DMS153 treated with DMSO at 0.1 percent for 48 hours (cell line): ENCODE data around the gene GLT6D1.

Experiments
- DNase-seq: peaks from one replicate; lab custom pipeline; 2025; ENCODE audit not compliant: unreplicated experiment; lab: John Stamatoyannopoulos, UW

Gene GLT6D1

DNA sequence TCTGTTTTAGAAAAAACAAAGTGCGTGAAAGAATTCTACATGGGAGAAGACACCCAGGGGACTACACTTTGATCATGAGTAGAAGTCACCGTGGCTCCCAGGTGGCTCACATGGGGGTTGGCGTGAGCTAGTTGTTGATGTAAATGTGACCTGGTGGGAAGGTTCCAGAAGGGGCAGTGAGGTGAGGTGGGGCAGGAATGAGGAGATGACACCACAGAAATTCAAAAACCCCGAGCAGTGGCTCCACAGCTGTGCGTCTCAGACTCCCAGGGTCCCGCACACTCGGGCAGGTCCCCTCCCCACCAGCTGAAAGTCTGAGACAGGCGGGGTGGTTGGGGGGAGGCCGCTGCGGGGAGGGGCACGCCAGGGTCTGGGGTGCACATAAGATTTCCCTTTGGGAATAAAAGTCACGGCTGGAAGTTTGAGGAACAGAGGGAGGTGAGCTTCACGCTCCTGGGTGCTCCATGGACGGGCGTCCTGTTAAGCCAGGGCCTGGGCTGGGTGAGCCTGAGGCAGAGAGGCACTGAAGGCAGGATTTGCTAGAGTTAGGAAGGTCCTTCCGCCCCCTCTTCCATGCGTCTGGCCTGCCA is 29.9 kb downstream of the GLT6D1 start:
- no peak for DNase-seq

DNA sequence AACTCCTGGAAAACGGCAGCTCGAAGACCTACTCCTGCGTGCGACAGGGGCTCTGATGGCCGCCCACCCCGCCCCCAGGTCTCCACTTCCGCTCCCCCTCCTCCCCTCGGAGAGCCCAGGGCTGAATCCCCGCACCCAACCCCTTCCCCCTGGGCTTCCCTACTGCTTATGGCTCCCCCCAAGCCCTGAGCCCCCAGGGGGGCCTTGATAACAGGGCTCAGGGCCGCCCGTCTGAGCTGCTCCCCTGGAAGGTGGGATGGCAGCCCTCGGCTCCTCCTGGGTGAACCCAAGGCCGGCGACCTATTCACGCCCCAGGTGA is 30.4 kb downstream of the GLT6D1 start:
- DNase-seq: no peak

DNA sequence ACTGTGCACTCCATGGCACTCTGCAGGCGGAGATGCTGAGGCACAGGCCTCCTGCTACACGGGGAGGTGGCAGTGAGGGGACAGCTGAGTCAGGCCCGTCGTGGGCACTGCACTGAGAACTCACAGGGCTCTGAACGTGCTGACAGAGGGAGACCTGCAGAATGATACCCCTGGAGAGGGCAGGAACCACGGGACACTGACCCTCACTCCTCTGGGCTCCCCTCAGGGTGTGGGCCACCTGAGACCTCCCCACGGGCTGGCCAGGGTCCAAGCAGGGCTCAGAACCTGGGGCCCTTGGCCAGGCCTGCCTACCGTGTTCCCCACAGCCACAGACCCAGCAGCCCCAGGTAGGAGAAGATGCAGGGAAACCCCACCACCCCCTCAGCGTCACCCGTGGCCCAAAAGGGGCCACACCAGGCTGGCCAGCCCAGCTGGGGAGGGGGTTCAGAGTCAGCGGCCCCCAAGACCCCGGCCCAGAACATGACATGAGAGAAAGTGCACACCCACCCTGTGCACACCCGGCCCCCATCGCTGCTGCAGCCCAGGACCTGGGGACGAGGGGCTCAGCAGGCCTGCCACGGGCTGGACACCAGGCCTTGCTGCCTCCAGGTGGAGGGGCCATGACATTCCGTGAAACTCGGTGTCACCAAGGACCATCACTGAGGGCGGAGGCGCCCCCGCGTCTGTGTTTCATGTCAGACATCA is 30.9 kb downstream of the GLT6D1 start:
- no peak for DNase-seq

DNA sequence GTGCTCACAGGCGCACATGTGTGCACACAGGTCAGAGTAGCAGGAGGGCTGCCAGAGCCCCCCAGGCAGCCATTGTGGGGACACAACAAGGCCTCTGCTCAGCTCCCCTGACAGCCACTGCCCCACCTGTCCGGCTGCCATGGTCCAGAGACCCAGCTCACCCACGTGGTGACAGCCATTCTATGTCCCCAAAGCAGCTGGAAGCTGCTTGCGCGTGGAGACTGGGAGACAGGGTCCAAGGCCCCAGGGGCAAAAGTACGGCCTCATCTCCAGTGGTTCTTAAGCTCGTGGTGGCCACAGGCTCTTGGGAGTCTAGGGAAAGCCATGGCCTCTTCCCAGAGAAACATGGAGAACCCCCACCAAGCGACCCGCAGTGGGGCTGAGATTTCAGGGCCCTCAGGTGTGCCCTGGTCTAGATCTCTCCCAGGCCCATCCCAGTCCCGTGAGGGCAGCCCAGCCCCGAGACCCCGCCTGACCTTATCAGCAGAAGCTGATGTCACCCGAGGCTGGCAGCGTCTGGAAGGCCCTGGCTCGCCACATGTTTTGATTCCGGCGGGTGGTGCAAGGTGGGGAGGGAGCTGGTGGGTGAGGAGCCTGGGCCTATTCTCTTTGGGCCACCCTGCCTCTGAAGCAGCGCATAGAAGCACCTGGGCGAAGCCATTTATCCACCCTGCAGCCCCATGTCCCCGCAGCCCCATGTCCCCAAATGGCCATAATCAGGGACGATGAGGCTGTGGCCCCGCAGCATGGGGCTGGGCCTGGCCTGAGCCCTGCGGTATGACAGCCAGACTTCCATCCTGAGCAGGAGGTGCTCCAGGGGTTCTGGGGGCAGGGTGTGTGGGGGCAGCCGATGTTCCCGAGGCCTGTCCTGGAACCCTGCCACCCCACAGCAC is 31.7 kb downstream of the GLT6D1 start:
- DNase-seq: no peak

DNA sequence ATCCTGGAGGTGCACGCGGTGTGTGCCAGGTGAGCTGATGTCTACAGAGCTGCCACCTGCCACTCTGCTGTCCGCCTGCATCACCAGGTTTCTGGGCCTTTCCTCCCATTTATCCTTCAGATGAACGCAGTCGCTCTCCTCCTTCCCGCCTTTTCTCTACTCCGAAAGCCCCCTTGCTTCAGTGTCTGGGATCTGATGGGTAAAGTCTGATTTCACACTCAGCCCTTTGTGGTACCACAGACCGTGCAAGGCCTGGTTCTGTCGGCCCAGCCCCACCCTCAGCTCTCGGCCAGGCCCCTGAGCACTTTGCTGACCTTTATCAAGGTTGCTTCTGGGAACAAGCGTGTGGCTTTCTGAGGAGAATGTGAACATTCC is 32.5 kb downstream of the GLT6D1 start:
- no peak for DNase-seq

DNA sequence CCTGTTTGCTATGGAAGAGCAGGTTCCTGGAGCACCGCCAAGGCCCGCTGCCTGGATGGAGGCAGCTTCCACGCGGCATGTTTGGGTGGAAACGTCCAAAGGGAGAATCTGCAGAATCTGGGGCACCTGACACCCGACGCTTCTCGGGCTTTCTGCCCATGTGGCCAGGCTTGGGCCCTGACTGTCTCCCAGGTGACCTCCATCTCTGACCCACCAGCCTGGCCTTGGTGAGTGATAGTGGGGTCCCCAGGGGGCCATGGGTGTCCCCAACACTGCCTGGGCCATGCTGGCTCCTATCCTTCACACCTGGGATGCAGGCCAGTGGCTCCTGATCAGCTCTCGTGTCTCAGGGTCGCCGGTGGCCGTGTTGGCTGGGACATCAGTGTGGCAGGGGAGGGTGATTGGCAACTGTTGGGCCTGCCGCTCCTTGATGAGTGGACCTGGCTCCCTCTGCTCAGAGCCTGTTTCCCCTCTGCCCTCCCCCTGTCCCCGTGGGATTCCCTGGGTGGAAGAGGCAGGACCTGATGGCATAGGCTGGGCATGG is 34.0 kb downstream of the GLT6D1 start:
- DNase-seq: no peak

DNA sequence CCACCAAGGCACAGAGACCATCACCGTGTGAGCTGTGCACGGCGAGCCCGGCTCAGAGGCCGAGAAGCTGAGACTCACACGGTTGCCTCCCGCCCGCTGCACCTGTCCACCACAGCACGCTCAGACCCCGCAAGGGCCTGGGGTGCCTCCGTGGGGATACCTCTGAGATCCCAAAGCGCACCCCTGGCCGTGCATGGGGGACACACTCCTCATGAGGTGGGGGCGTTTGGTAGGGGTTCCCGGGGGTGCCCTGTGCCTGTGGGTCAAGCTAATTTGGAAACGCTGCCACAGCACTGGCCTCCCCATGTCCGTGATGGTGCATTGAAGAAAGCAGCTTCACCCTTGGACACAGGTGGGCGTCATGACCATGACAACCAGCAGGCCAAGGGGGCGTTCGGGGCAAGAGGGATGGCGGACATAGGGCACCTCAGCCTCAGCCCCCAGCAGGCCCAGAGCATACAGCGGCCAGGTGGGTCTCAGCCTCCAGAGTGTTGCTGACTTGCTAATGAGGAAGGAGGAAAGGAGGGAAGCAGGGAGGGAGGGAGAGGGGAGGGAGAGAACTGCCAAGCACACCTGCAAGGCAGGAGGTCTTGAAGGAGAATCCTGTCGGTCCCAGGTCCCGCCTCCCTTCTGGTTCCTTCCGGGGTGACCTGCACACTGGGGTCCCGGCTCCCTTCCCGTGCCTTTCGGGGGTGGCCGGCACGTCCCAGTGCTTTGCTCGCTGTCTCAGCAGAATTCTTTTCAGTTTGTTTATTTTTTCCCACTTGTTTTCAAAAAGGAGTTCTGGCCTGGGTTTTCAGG is 34.7 kb downstream of the GLT6D1 start:
- no peak for DNase-seq

DNA sequence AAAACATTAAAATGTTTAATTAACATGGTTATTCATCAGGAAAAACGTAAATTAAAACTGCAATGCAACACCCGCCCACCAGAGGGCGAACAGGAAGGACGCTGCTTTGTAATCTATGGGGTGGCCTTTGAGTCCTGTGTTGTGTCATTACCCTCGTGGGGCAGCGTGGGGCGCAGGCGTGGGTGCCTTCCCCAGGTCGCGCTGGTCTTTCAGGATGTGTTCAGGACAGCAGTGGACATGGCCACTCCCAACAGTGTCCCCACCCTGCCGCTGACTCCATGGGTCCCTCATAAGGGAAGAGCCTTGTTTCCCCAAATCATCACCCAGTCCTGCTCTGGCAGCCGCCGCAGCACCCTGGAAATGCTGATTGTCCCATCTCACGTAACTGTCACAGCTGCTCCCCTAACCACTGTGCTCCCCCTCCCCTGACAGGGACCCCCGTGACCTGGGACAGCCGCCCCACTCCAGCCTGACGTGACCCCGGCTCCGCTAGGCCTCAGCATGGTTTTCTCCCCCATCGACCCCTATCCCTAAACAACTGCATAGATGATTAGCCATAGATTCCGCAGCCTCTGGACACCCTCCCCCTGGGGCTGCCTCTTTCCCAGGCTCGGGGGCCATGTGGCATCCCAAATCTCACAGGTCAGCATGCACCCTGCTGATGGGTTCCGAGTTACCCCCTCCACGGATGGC is 36.4 kb downstream of the GLT6D1 start:
- no peak for DNase-seq

DNA sequence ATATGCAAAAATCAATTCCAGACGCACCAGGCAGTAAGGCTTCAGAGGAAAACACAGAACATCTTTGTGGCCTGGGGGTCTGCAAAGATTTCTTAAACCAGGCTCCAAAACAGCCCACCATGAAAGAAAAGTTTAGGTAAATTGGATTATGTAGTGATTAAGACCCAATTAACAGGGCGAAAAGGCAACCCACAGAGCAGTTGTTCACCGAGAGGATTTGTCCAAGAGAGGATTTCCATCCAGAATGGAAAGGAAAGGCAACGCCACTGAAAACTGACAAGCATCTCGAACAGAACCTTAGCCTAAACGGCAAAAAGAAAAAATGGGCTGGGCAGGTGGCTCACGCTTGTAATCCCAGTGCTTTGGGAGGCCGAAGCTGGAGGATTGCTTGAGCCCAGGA is 37.4 kb downstream of the GLT6D1 start:
- DNase-seq: no peak

DNA sequence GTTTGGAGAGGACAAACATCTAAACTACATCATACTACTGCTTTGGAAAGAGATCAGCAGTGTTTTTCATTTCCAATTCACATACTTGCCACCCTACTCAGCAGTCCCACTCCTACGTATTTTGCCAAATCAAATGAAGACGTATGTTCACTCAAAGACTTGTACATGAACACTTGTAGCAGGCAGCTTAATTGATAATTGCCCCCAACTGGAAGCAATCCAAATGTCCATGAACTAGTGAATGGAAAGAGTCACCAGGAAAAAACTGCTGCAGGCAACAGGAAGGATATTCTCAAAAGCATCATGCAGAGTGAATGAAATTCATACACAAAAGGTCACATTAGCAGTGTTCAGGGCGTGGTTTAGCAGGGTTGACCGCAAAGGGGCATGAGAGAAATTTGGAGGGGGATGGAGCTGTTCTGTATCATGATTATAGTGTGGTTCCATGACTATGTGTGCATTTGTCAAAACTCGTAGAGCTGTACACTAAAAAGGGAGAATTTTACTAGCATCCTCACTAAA is 39.0 kb downstream of the GLT6D1 start:
- no peak for DNase-seq

DNA sequence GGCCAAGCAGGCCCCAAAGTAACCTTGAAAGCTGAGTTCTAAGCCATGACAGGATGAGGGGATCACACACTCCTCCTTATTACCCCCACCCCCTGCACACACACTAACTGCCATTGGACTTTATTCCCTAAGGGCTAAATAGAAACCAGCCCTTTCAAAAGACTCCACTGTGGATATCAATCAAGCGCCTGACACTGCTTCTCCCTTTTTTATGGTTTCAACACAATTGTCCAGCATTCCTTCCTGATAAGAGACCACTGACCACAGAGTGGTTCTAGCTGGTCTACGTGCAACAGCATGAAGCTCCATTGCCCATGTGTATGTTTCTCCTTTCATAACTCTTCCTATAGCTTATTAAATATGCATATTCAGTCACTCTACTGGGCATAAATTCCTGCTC is 43.1 kb downstream of the GLT6D1 start:
- DNase-seq: no peak

DNA sequence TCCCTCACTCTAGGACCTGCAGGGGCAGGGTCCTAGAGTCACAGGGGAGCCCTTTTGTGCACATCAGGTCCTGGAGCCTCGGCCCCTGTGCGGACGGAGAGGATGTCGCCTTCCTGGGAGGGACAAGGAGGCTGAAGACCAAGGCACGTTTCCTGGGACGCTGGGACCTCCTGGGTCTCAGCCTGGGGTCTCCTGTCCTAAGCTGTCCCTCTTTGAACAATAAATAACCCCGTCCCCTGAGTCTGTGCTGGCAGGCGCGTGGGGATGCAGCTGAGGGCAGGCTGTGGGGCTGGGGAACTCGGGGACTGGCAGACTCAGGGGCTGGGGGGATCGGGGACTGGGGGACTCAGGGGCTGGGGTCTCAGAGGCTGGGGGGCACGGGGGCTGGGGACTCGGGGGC is 46.7 kb downstream of the GLT6D1 start:
- DNase-seq: no peak

DNA sequence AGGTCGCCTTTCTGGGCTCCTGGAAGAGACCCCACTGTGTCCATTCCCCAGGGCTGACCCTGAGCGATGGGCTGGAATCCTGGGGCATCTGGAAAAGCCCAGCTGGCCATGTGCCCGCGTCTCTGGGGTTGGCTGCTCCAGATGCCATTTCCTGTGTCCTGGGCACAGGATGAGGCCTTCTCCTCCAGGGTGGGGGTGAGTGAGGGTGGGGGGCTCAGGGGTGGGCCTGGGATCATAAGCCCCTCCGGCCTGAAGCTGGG is 47.1 kb downstream of the GLT6D1 start:
- DNase-seq: no peak

DNA sequence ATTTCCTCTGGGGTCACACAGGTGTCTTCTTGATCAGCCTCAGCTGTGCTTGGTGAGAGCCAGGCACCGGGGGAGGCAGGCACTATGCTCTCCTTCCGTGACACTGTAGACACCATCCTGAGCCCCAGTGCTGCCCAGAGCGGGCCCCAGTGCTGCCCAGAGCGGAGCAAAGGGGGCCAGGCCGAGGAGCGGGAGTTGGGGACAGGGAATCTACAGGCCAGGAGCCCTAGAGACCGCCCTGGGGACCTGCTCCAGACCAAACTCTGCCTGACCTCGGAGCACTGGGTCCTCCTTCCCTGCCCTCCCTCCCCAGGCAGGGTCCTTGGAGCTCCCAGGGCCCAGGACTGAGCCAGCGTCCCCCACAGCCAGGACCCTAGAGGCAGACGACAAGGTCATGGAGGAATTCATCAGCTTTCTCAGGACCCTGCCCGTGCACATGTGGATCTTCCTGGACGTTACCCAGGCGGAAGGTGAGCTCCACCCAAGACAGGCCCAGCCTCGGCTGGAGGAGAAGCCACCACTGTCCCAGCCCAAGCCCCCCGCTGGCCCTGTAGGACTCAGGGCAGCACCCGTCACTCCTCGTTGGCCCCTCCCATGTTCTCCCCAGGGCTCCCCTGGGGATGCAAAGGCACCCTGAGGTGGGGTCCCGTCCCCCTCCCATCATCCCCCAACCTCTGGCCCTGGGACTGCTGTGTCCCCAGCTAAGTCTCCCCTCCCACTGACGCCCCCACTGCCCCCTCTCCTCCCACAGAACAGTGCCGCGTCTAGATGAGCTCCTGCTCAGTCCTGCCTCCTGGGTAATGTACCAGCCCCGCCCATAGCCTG is 47.6 kb downstream of the GLT6D1 start:
- no peak for DNase-seq

DNA sequence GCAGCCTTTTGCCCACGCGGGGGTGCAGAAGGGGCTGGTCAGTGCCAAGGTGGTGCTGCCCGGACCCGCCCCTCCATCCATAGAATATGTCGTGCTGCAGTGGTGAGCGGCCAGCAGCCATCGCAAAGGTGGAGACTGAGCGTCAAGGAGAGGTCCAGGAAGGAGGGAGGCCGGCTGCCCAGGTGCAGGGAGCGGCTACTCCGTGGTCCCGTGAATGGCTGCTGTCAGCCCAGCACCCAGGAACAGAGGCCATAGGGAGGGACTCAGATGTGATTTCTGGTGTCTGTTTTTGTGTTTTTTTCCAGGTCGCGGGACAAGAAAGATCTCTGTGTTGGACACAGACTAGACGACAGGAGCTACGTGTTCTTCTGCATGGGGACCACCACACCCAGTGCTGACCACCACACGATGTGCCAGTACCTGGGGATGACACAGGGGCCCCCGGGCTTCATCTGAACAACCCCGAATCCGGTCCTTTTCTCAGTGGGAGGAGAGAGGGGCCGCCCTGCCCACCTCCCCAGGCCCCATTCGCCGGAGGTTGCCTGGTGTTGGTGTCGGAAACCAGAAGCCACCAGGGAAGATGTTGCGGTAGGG is 48.8 kb downstream of the GLT6D1 start:
- no peak for DNase-seq

DNA sequence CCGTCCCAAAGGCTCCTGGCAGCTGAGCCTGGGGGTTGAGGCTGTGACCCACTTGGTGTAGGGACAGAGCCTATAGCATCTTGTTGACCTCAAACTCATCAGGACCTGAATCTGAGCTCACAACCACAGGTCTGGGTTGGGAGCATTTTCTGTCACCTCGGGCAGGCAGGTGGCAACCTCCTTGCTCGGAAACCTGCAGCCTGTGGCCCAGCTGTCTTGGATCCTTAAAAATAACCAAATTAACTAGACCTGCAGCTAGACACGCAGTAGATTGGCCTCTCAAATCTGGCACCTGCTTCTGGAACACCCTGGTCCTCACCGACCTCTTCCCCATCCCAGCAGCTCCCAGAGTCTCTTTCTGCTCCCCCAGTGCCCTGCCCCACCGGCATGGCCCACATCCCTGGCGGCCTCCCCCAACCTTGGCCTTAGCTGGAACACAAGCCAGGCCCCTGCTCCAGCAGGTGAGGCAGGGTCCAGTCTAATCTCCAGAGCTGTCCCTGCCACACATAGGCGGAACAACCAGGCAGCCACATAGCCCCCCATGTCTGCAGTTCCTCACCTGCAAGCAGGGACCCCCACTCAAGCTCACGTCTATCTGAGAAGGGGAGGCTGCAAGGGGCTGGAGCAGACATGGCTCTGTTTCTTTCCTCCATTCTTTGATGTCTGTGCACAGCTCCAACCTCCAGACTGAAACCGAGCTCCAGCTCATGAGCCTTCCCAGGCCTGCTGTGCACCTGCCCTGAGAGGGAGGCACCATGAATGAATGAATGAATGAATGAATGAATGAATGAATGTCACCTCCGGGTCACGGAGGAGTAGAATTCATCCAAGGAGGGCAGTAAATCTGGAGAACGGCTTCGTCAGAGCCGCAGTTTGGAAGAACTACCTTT is 49.5 kb downstream of the GLT6D1 start:
- no peak for DNase-seq

DNA sequence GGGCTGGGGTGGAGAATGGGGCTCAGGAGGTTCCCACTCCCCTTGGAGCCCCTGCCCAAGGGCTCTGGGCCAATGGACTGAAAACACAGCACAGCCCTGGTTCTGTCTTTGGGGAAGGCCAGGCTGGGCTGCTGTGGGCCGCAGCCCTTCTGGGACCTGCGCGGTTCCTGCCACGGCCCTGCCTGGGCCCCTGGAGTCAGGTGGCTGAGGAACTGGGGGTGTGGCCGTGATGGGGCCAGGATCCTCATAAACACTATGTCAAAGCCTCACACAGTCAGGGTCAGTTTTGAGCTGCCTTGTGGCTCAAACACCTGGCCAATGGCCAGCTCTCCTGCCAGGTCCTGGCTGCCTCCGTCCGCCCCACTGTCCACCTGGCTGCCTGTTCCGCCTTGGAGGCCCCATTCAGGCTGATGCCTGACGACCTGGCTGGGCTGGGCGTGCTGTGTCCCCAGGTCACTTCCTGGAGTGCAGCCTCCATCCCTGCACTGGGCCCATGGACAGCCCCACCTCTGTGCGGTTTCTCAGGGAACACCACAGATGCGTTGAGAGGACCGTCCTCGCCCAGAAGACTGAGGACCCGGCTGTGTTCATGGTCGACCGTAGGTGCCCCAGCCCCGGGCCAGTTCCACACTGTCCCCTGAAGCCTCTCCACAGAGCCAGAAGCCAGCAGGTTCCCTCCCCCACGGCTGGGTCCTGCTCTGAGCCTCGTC is 50.3 kb downstream of the GLT6D1 start:
- DNase-seq: no peak

DNA sequence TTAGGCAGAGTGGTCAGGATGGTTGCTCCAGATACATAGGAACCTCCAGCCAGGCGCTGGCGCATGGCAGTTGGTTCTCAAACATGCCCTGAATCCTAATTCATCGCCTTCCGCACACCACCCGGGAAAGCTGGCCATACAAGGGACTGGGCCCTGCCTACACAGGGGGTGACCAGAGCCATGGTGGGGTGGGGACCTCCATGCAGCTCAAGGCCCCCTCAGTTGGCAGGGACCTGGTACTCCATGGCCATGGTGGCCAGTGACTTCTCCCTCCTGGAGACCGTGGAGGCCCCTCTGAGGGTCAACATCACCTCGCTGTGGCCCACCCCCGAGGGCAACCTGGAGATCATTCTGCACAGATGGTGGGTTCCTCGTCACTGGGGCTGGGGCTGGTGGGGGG is 51.0 kb downstream of the GLT6D1 start:
- DNase-seq: no peak
